ENCODE measurements around the gene RNF220. TPM values are rescaled to one million over a fixed set of nuclear protein-coding genes. Genes with fewer than 3 reads are reported as not detected.

Gene RNF220
- total RNA-seq, 2 experiments from 2014 or later: 72.3 to 78.3 TPM

- DNase-seq: no peak
- ChIA-PET POLR2A (no interaction called here), CTCF (no interaction called here)
- intact Hi-C loops (cut with DNase I, micrococcal nuclease): no loop called here
- Mint-ChIP-seq H3K4me3 (no peak overlapping the region), H3K9me3 (ENCODE audit: low read depth) (no peaks in the 10 kb centered on the region), H3K27ac (no peak overlapping the region), H3K4me1 (no peaks in the 10 kb centered on the region), H3K36me3 (ENCODE audit: low read depth) (no peaks in the 10 kb centered on the region), H3K27me3 (peaks cover 2% of the 10 kb centered on the region)
- no peak for ATAC-seq
These were observed 160.8 kb downstream of the RNF220 start for GRCh38 chr1:44565833-44566232.

GRCh38 chr1:44566281-44567046 is 161.4 kb downstream of the RNF220 start:
- CTCF ChIA-PET: interaction anchor here (0.8 kb wide), 1 partner anchor 18 kb away, joined by 3 read pairs; no protein-coding TSS in a partner anchor
- H3K36me3 Mint-ChIP-seq (ENCODE audit: low read depth): no peaks in the 10 kb centered on the region

GRCh38 chr1:44568128-44568900 is 163.3 kb downstream of the RNF220 start:
- H3K27me3 Mint-ChIP-seq: peaks cover 2% of the 10 kb centered on the region
- intact Hi-C loops (cut with DNase I, micrococcal nuclease): no loop called here
- no peaks in the 10 kb centered on the region for H3K36me3 Mint-ChIP-seq (ENCODE audit: low read depth)
- H3K4me1 Mint-ChIP-seq: no peaks in the 10 kb centered on the region
- DNase-seq: no peak
- ATAC-seq: no peak
- no peak overlapping the region for H3K27ac Mint-ChIP-seq
- no peak overlapping the region for H3K4me3 Mint-ChIP-seq
- ChIA-PET CTCF (interaction anchor here (0.6 to 0.9 kb wide), 4 partner anchors 12 to 1983 kb away, joined by 3 to 4 read pairs (median 4); no protein-coding TSS in a partner anchor), POLR2A (no interaction called here)
- H3K9me3 Mint-ChIP-seq (ENCODE audit: low read depth): no peaks in the 10 kb centered on the region

More at GRCh38 chr1:44566281-44567046, 161.4 kb downstream of the RNF220 start:
- Mint-ChIP-seq H3K9me3 (ENCODE audit: low read depth) (no peaks in the 10 kb centered on the region), H3K4me3 (no peak overlapping the region), H3K27ac (no peak overlapping the region), H3K27me3 (peaks cover 2% of the 10 kb centered on the region), H3K4me1 (no peaks in the 10 kb centered on the region)
- intact Hi-C loops (cut with DNase I, micrococcal nuclease): no loop called here
- POLR2A ChIA-PET: no interaction called here
- no peak for ATAC-seq
- no peak for DNase-seq

- no peak overlapping the region for H3K27ac Mint-ChIP-seq
- intact Hi-C loops (cut with DNase I, micrococcal nuclease): no loop called here
- POLR2A ChIA-PET: no interaction called here
These were observed 164.4 kb downstream of the RNF220 start for GRCh38 chr1:44569491-44569890.

GRCh38 chr1:44571712-44572571 is 166.9 kb downstream of the RNF220 start:
- ATAC-seq: peak; percentile 80
- Mint-ChIP-seq H3K27me3 (peaks cover 5% of the 10 kb centered on the region), H3K27ac (no peak overlapping the region), H3K36me3 (ENCODE audit: low read depth) (no peaks in the 10 kb centered on the region), H3K9me3 (ENCODE audit: low read depth) (no peaks in the 10 kb centered on the region), H3K4me1 (no peaks in the 10 kb centered on the region), H3K4me3 (no peak overlapping the region)
- POLR2A ChIA-PET: interaction anchor here (0.6 kb wide), 2 partner anchors 164 to 1678 kb away, joined by 3 to 8 read pairs; no protein-coding TSS in a partner anchor
- CTCF ChIA-PET: interaction anchor here (0.5 to 5.0 kb wide), 25 partner anchors 9 to 317 kb away, joined by 3 to 40 read pairs (median 3); no protein-coding TSS in a partner anchor
- DNase-seq: peak; percentile 20
- intact Hi-C loops (cut with DNase I, micrococcal nuclease): loop anchor here (1.0 kb wide), 1 partner anchor 81 kb away; no protein-coding TSS in a partner anchor

More at GRCh38 chr1:44569491-44569890, 164.4 kb downstream of the RNF220 start:
- CTCF ChIA-PET: interaction anchor here (0.6 to 5.0 kb wide), 4 partner anchors 17 to 186 kb away, joined by 3 to 40 read pairs (median 4); no protein-coding TSS in a partner anchor
- Mint-ChIP-seq H3K27me3 (peaks cover 2% of the 10 kb centered on the region), H3K4me3 (no peak overlapping the region), H3K4me1 (no peaks in the 10 kb centered on the region), H3K36me3 (ENCODE audit: low read depth) (no peaks in the 10 kb centered on the region), H3K9me3 (ENCODE audit: low read depth) (no peaks in the 10 kb centered on the region)
- ATAC-seq (no peak), DNase-seq (no peak)

GRCh38 chr1:44572572-44572879 is 167.5 kb downstream of the RNF220 start:
- POLR2A ChIA-PET: interaction anchor here (0.6 kb wide), 1 partner anchor 1679 kb away, joined by 8 read pairs; no protein-coding TSS in a partner anchor
- H3K4me1 Mint-ChIP-seq: no peaks in the 10 kb centered on the region
- peaks cover 4% of the 10 kb centered on the region for H3K27me3 Mint-ChIP-seq
- no peaks in the 10 kb centered on the region for H3K36me3 Mint-ChIP-seq (ENCODE audit: low read depth)
- CTCF ChIA-PET: interaction anchor here (0.5 to 5.0 kb wide), 20 partner anchors 8 to 317 kb away, joined by 3 to 40 read pairs (median 4); no protein-coding TSS in a partner anchor
- H3K9me3 Mint-ChIP-seq (ENCODE audit: low read depth): no peaks in the 10 kb centered on the region
- H3K4me3 Mint-ChIP-seq: no peak overlapping the region
- no peak overlapping the region for H3K27ac Mint-ChIP-seq
- peak; percentile 23 for ATAC-seq
- intact Hi-C loops (cut with DNase I, micrococcal nuclease): loop anchor here (1.0 kb wide), 1 partner anchor 81 kb away; no protein-coding TSS in a partner anchor
- DNase-seq: no peak

- no peak overlapping the region for H3K4me3 Mint-ChIP-seq
- H3K27me3 Mint-ChIP-seq: peaks cover 4% of the 10 kb centered on the region
- H3K36me3 Mint-ChIP-seq (ENCODE audit: low read depth): no peaks in the 10 kb centered on the region
- no peak for DNase-seq
- POLR2A ChIA-PET: no interaction called here
- ATAC-seq: no peak
- CTCF ChIA-PET: interaction anchor here (0.6 to 1.0 kb wide), 2 partner anchors 18 to 1492 kb away, joined by 3 to 4 read pairs; no protein-coding TSS in a partner anchor
- no peaks in the 10 kb centered on the region for H3K9me3 Mint-ChIP-seq (ENCODE audit: low read depth)
- no peaks in the 10 kb centered on the region for H3K4me1 Mint-ChIP-seq
- intact Hi-C loops (cut with DNase I, micrococcal nuclease): no loop called here
- H3K27ac Mint-ChIP-seq: no peak overlapping the region
These were observed 170.3 kb downstream of the RNF220 start for GRCh38 chr1:44575396-44575795.

GRCh38 chr1:44576456-44577150 is 171.5 kb downstream of the RNF220 start:
- DNase-seq (no peak), ATAC-seq (no peak)
- no peak overlapping the region for H3K4me3 Mint-ChIP-seq
- no peak overlapping the region for H3K27ac Mint-ChIP-seq
- H3K27me3 Mint-ChIP-seq: peaks cover 4% of the 10 kb centered on the region
- H3K36me3 Mint-ChIP-seq (ENCODE audit: low read depth): no peaks in the 10 kb centered on the region
- ChIA-PET POLR2A (no interaction called here), CTCF (interaction anchor here (1.0 kb wide), 1 partner anchor 16 kb away, joined by 3 read pairs; no protein-coding TSS in a partner anchor)
- H3K9me3 Mint-ChIP-seq (ENCODE audit: low read depth): no peaks in the 10 kb centered on the region
- intact Hi-C loops (cut with DNase I, micrococcal nuclease): no loop called here
- H3K4me1 Mint-ChIP-seq: no peaks in the 10 kb centered on the region

- no peak overlapping the region for H3K4me3 Mint-ChIP-seq
- intact Hi-C loops (cut with DNase I, micrococcal nuclease): no loop called here
- no peaks in the 10 kb centered on the region for H3K4me1 Mint-ChIP-seq
- H3K9me3 Mint-ChIP-seq (ENCODE audit: low read depth): no peaks in the 10 kb centered on the region
- DNase-seq: no peak
- no peak for ATAC-seq
- peaks cover 2% of the 10 kb centered on the region for H3K27me3 Mint-ChIP-seq
- H3K36me3 Mint-ChIP-seq (ENCODE audit: low read depth): no peaks in the 10 kb centered on the region
- CTCF ChIA-PET: interaction anchor here (0.5 to 1.6 kb wide), 3 partner anchors 9 to 323 kb away, joined by 3 to 4 read pairs (median 3); no protein-coding TSS in a partner anchor
- POLR2A ChIA-PET: no interaction called here
- no peak overlapping the region for H3K27ac Mint-ChIP-seq
These were observed 176.2 kb downstream of the RNF220 start for GRCh38 chr1:44581205-44581604.

GRCh38 chr1:44584167-44584566 is 179.1 kb downstream of the RNF220 start:
- H3K27me3 Mint-ChIP-seq: peaks cover 2% of the 10 kb centered on the region
- H3K4me1 Mint-ChIP-seq: no peaks in the 10 kb centered on the region
- ATAC-seq (no peak), DNase-seq (no peak)
- ChIA-PET POLR2A (no interaction called here), CTCF (interaction anchor here (0.6 to 1.4 kb wide), 4 partner anchors 10 to 245 kb away, joined by 3 to 5 read pairs (median 3); no protein-coding TSS in a partner anchor)
- no peak overlapping the region for H3K27ac Mint-ChIP-seq
- intact Hi-C loops (cut with DNase I, micrococcal nuclease): no loop called here
- H3K36me3 Mint-ChIP-seq (ENCODE audit: low read depth): no peaks in the 10 kb centered on the region
- no peak overlapping the region for H3K4me3 Mint-ChIP-seq
- no peaks in the 10 kb centered on the region for H3K9me3 Mint-ChIP-seq (ENCODE audit: low read depth)

Measured in activated CD4-positive, alpha-beta T cell treated with anti-CD3 and anti-CD28 coated beads for 36 hours (primary cell).